Duodenal mucosa (tissue), 2 donors: ENCODE measurements around the gene ATP5F1E.

Source experiments
- H3K27ac ChIP-seq: one replicate; pipeline ENCODE4 v1.7.0; 2013; ENCODE audit warnings: low read depth, low read length
- H3K27me3 ChIP-seq, 2 donors: one replicate each; pipeline ENCODE4 v1.7.0; 2013; ENCODE audit warnings: low read length in 2 of 2, control low read depth in 1 of 2; ENCODE audit not compliant: insufficient read depth in 2 of 2, control insufficient read depth in 1 of 2
- H3K36me3 ChIP-seq, 2 donors: one replicate each; pipeline ENCODE4 v1.7.0; 2013; ENCODE audit warnings: low read length in 2 of 2, control low read depth in 1 of 2; ENCODE audit not compliant: insufficient read depth in 2 of 2, control insufficient read depth in 1 of 2
- H3K4me1 ChIP-seq, 2 donors: one replicate each; pipeline ENCODE4 v1.7.0; 2013; ENCODE audit warnings: low read length in 2 of 2, control low read depth in 1 of 2; ENCODE audit not compliant: insufficient read depth in 2 of 2, control insufficient read depth in 1 of 2
- H3K4me3 ChIP-seq, 2 donors: one replicate each; pipeline ENCODE4 v1.7.0; 2013; ENCODE audit warnings: low read length in 2 of 2, low read depth in 1 of 2
- H3K9ac ChIP-seq, 2 donors: one replicate each; pipeline ENCODE4 v1.7.0; 2013; ENCODE audit warnings: low read length in 2 of 2, low read depth in 1 of 2
- H3K9me3 ChIP-seq, 2 donors: one replicate each; pipeline ENCODE4 v1.7.0; 2013; ENCODE audit warnings: low read length in 2 of 2, control low read depth in 1 of 2; ENCODE audit not compliant: control insufficient read depth in 1 of 2

The ATP5F1E gene

GRCh38 chr20:58993332-58994248 lies 38.5 kb downstream of the ATP5F1E start:
- H3K9ac ChIP-seq: no peak overlapping the region

DNA sequence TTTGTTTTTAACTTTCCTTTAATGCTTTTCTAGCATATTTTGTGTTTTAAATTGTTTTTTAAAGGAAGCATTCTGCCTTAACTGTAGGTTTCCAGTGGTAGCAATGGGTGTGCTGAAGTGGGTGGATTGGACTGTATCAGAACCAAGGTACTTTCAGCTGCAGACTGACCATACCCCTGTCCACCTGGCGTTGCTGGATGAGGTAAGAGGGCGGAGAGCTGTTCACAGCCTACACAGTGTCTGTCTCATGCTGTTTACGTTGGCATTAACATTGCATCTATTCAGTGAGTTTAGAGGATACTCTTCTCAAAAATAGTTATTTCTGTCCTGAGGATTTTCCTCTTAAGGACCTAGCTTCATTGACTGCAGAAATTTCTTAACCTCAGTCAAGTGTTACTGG lies 39.2 kb downstream of the ATP5F1E start:
- Histone ChIP-seq H3K27ac (no peak overlapping the region), H3K36me3 (peaks cover 86 to 96% of the 10 kb centered on the region in 2 donors), H3K9ac (no peak overlapping the region), H3K9me3 (no peaks in the 10 kb centered on the region), H3K27me3 (no peaks in the 10 kb centered on the region), H3K4me3 (no peak overlapping the region), H3K4me1 (no peaks in the 10 kb centered on the region)

More at GRCh38 chr20:58993332-58994248, 38.5 kb downstream of the ATP5F1E start:
- H3K36me3 ChIP-seq: peaks cover 79 to 93% of the 10 kb centered on the region in 2 donors
- H3K4me3 ChIP-seq: no peak overlapping the region
- no peak overlapping the region for H3K27ac ChIP-seq
- H3K9me3 ChIP-seq: no peaks in the 10 kb centered on the region
- no peaks in the 10 kb centered on the region for H3K4me1 ChIP-seq
- no peaks in the 10 kb centered on the region for H3K27me3 ChIP-seq

DNA sequence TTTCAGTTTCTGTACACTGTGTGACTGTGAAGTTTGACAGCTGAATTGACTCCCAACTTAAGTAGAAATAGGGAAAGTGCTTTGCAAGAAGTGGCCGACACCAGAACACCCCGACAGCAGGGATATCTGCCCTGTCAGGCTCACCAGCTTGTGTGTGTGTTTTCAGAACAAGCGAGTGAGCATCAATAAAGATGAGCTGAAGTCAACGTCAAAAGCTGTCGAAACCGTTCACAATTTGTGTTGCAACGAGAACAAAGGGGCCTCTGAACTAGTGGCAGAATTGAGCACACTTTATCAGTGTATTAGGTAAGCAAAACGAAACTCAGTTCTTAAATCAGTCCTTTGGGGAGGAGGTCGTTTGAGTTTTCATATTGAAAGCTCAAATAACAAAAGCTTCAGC lies 40.4 kb downstream of the ATP5F1E start:
- no peak overlapping the region for H3K27ac ChIP-seq
- peaks cover 86 to 99% of the 10 kb centered on the region in 2 donors for H3K36me3 ChIP-seq
- H3K9ac ChIP-seq: no peak overlapping the region
- no peaks in the 10 kb centered on the region for H3K4me1 ChIP-seq
- no peak overlapping the region for H3K4me3 ChIP-seq
- H3K9me3 ChIP-seq: no peaks in the 10 kb centered on the region
- H3K27me3 ChIP-seq: no peaks in the 10 kb centered on the region

DNA sequence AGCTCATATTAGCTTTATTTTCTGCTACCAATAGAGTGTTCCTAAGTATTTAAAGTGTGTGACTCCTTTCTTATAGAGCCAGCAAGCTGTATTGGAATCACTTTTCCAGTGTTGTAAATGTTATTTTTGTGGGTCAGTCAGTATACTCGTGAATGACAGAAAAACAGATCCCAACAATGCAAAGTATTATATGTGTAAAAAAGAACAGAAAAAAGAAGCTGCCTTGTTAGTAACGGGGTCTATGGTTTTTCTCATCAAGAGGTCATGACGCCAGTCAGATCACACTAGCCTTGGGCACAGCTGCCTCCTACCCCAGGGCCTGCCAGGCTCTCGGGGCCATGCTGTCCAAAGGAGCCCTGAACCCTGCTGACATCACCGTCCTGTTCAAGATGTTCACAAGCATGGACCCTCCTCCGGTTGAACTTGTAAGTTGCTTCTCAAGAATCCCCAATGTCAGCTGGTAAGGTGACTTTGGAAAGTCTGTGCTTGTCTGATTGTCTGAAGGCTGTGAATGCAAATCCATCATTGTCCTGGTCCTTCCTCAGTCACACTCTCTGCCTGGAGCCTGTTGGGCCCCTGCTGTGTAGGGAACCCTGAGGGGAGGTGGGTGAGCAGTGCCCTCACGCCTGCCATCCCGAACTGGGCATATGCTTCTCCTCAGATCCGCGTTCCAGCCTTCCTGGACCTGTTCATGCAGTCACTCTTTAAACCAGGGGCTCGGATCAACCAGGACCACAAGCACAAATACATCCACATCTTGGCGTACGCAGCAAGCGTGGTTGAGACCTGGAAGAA lies 41.3 kb downstream of the ATP5F1E start:
- Histone ChIP-seq H3K4me3 (no peak overlapping the region), H3K27ac (no peak overlapping the region), H3K9me3 (no peaks in the 10 kb centered on the region), H3K4me1 (no peaks in the 10 kb centered on the region), H3K27me3 (no peaks in the 10 kb centered on the region), H3K36me3 (peaks cover 79 to 96% of the 10 kb centered on the region in 2 donors), H3K9ac (no peak overlapping the region)

DNA sequence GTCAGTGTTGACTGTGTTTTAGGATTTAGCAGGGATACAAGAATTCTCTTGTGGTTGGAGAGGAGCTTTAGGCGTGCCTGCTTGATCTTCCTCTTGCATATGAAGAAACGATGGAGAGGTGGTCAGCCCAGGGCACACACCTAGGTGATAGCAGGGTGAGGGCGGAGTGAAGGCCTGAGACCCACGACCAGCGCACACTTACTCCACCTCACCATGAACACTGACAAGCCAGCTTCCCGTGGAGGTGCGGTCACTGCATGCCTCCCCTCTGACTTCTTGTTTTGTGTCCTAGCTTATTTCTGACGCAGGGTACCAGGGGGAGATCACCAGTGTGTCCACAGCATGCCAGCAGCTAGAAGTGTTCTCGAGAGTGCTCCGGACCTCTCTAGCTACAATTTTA lies 42.9 kb downstream of the ATP5F1E start:
- peaks cover 67 to 79% of the 10 kb centered on the region in 2 donors for H3K36me3 ChIP-seq
- no peak overlapping the region for H3K9ac ChIP-seq
- H3K27ac ChIP-seq: no peak overlapping the region
- peaks cover under 1 to 3% of the 10 kb centered on the region in 2 donors for H3K4me1 ChIP-seq
- no peaks in the 10 kb centered on the region for H3K27me3 ChIP-seq
- H3K9me3 ChIP-seq: no peaks in the 10 kb centered on the region
- H3K4me3 ChIP-seq: no peak overlapping the region

DNA sequence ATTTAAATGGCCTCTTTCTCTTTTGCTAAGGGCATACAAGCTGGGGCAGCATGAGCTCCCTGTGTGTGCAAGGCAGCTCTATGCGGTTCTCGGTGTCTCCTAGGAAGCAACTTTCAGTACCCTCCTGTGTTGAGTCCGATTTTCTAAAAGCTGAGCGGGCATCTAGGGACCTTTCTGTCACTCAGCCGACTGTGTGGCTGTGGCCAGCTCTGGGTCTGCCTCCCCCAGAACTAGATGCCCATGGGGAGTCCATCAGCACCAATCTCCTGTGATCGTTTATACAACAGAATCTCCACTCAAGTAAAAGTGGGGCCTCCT lies 43.6 kb downstream of the ATP5F1E start:
- Histone ChIP-seq H3K9ac (no peak overlapping the region), H3K27me3 (no peaks in the 10 kb centered on the region), H3K9me3 (no peaks in the 10 kb centered on the region), H3K36me3 (peaks cover 62 to 73% of the 10 kb centered on the region in 2 donors), H3K27ac (no peak overlapping the region), H3K4me3 (no peak overlapping the region), H3K4me1 (peaks cover 7 to 9% of the 10 kb centered on the region in 2 donors)

- Histone ChIP-seq H3K9me3 (no peaks in the 10 kb centered on the region), H3K27ac (no peak overlapping the region), H3K36me3 (peaks cover 56 to 67% of the 10 kb centered on the region in 2 donors), H3K4me1 (peaks cover 7 to 9% of the 10 kb centered on the region in 2 donors), H3K27me3 (no peaks in the 10 kb centered on the region), H3K4me3 (no peak overlapping the region), H3K9ac (no peak overlapping the region)
These were observed 44.2 kb downstream of the ATP5F1E start for GRCh38 chr20:58987790-58988564.

DNA sequence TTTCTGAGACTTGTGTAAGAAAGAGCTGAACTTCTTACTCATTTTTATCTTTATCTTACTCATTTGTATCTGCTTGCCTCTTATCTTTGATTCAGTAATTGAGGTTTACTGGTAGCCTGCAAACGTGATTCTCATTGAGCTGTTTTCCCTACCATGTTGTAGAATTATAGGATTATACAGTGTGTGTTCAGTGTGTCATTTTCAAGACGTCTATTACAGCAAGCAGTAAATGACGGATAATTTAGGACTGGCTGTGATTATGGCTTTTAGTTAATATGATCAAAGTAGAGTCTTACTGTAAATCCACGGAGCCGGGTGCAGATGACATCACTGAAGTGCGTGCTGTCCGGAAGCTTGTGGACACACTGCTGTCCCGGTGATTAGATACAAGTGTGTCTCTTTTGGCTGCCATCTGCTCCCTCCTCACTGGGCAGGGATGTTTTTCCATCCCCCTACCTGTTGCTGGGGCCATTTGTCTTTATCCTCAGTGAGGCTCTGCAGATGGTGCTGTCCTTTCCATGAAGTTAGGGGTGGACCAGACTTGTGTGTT lies 45.1 kb downstream of the ATP5F1E start:
- H3K27ac ChIP-seq: no peak overlapping the region
- H3K27me3 ChIP-seq: no peaks in the 10 kb centered on the region
- H3K4me3 ChIP-seq: no peak overlapping the region
- H3K36me3 ChIP-seq: peaks cover 47 to 58% of the 10 kb centered on the region in 2 donors
- peaks cover 15 to 18% of the 10 kb centered on the region in 2 donors for H3K4me1 ChIP-seq
- no peaks in the 10 kb centered on the region for H3K9me3 ChIP-seq
- no peak overlapping the region for H3K9ac ChIP-seq

DNA sequence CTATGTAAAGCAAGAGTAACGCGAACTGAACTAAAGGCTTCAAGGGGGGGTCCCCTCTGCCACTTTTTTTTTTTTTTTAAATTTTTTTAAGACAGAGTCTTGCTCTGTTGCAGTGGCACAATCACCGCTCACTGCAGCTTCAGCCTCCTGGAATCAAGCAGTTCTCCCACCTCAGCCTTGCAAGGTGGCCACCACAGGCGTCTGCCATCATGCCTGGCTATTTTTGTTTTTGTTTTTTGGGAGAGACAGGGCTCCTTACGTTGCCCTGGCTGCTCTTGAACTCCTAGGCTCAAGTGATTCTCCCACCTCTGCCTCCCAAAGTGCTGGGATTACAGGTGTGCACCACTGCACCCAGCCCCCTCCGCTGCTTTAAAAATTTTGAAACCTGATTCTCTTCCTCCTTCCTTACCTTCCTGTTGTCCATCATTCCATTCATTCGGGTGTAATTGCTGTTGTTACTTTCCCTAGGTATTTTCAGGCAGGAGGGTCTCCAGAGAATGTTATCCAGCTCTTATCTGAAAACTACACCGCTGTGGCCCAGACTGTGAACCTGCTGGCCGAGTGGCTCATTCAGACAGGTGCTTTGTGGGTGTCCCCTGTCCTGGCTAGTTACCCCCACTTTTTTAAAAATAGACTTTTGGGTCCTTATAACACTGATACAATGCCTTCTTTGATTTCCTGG lies 45.7 kb downstream of the ATP5F1E start:
- H3K27me3 ChIP-seq: no peaks in the 10 kb centered on the region
- no peaks in the 10 kb centered on the region for H3K9me3 ChIP-seq
- H3K9ac ChIP-seq: no peak overlapping the region
- H3K4me3 ChIP-seq: no peak overlapping the region
- H3K36me3 ChIP-seq: peaks cover 43 to 52% of the 10 kb centered on the region in 2 donors
- peaks cover 15 to 22% of the 10 kb centered on the region in 2 donors for H3K4me1 ChIP-seq
- H3K27ac ChIP-seq: no peak overlapping the region
